Measurements from ENCODE around the gene TTLL3.

The TTLL3 gene

DNA sequence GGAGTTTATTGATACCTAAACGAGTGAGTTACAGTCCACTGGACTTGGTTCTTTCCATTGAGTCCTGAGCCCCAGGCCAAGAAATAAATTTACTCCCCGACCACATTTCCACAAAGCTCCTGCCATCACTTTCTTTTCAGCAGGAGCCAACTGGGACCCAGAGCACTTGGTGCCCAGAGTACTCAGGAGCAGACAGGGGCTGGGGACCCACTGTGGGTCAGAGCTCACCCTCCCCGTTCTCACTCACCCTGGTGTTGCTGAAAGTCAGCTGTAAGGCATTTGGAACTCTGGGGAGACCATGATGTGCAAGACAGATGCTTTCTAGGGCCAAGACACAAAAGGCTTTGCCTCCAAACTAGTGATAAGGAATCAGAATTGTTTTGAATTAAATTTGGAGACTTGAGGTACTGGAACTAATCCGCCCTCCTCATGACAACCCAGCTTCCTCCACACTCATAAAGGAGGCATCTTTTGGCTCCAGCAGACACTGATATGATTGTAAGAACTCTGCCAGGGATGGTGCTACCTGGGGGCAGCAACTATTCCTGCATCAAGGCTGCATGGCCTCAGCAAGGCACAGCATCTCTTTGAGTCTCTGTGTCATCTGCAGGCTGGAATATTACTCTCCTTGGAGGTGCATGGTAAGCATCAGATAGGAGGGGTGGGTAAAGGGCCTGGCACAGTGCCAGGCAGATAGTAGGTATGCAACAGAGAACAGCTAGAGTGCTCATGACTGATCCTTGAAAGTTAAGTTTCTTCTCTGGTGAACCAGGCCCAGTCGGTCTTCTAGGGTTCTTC, 33.0 kb upstream of the TTLL3 start:
- ATAC-seq, result no peak
- no peak for TF ChIP-seq PPARA (CRISPR knock-in tag; IDR thresholded peaks at IDR 0.05; ENCODE audit: borderline replicate concordance)
- TF ChIP-seq, protein P1, sequence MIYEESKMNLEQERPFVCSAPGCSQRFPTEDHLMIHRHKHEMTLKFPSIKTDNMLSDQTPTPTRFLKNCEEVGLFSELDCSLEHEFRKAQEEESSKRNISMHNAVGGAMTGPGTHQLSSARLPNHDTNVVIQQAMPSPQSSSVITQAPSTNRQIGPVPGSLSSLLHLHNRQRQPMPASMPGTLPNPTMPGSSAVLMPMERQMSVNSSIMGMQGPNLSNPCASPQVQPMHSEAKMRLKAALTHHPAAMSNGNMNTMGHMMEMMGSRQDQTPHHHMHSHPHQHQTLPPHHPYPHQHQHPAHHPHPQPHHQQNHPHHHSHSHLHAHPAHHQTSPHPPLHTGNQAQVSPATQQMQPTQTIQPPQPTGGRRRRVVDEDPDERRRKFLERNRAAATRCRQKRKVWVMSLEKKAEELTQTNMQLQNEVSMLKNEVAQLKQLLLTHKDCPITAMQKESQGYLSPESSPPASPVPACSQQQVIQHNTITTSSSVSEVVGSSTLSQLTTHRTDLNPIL (CRISPR knock-in tag; IDR thresholded peaks at IDR 0.05; ENCODE audit: low read depth), result no peak
- no peak for TF ChIP-seq ZNF70 (CRISPR knock-in tag; IDR thresholded peaks at IDR 0.05)
- no peak for TF ChIP-seq TOX (CRISPR knock-in tag; IDR thresholded peaks at IDR 0.05; ENCODE audit: borderline replicate concordance)
- TF ChIP-seq, protein P2, sequence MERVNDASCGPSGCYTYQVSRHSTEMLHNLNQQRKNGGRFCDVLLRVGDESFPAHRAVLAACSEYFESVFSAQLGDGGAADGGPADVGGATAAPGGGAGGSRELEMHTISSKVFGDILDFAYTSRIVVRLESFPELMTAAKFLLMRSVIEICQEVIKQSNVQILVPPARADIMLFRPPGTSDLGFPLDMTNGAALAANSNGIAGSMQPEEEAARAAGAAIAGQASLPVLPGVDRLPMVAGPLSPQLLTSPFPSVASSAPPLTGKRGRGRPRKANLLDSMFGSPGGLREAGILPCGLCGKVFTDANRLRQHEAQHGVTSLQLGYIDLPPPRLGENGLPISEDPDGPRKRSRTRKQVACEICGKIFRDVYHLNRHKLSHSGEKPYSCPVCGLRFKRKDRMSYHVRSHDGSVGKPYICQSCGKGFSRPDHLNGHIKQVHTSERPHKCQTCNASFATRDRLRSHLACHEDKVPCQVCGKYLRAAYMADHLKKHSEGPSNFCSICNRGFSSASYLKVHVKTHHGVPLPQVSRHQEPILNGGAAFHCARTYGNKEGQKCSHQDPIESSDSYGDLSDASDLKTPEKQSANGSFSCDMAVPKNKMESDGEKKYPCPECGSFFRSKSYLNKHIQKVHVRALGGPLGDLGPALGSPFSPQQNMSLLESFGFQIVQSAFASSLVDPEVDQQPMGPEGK (CRISPR knock-in tag; IDR thresholded peaks at IDR 0.05; ENCODE audit: borderline replicate concordance), result no peak

DNA sequence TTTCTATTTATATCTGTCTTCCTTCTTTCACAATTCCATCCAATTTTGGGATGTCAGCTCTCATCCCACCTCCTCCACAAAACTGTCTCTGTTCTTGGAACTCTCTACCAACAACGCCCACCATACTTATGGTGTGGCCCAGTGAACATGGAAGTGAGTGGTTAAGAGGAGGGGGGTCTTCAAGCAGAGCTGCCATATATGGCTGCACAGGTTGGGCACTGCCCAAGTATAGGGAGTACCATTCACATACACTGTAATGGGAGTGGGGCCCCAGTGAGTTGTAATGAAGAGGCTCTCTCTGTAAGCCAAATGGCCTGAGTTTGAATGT, 32.4 kb upstream of the TTLL3 start:
- no peak for TF ChIP-seq ZNF565 (CRISPR knock-in tag; conservative IDR thresholded peaks at IDR 0.05; ENCODE audit: low read depth)
- TF ChIP-seq, protein P3, sequence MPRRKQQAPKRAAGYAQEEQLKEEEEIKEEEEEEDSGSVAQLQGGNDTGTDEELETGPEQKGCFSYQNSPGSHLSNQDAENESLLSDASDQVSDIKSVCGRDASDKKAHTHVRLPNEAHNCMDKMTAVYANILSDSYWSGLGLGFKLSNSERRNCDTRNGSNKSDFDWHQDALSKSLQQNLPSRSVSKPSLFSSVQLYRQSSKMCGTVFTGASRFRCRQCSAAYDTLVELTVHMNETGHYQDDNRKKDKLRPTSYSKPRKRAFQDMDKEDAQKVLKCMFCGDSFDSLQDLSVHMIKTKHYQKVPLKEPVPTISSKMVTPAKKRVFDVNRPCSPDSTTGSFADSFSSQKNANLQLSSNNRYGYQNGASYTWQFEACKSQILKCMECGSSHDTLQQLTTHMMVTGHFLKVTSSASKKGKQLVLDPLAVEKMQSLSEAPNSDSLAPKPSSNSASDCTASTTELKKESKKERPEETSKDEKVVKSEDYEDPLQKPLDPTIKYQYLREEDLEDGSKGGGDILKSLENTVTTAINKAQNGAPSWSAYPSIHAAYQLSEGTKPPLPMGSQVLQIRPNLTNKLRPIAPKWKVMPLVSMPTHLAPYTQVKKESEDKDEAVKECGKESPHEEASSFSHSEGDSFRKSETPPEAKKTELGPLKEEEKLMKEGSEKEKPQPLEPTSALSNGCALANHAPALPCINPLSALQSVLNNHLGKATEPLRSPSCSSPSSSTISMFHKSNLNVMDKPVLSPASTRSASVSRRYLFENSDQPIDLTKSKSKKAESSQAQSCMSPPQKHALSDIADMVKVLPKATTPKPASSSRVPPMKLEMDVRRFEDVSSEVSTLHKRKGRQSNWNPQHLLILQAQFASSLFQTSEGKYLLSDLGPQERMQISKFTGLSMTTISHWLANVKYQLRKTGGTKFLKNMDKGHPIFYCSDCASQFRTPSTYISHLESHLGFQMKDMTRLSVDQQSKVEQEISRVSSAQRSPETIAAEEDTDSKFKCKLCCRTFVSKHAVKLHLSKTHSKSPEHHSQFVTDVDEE (CRISPR knock-in tag; IDR thresholded peaks at IDR 0.05), result no peak
- TF ChIP-seq BACH2 (CRISPR knock-in tag; IDR thresholded peaks at IDR 0.05; ENCODE audit: borderline replicate concordance), result no peak
- no peak for TF ChIP-seq TOX (CRISPR knock-in tag; IDR thresholded peaks at IDR 0.05; ENCODE audit: borderline replicate concordance)
- TF ChIP-seq CSDC2 (CRISPR knock-in tag; IDR thresholded peaks at IDR 0.05), result no peak
- TF ChIP-seq ZNF70 (CRISPR knock-in tag; IDR thresholded peaks at IDR 0.05), result no peak
- no peak for TF ChIP-seq ZNF8 (CRISPR knock-in tag; IDR thresholded peaks at IDR 0.05)
- TF ChIP-seq ZFP30 (CRISPR knock-in tag; IDR thresholded peaks at IDR 0.05), result no peak
- TF ChIP-seq, protein P1 (CRISPR knock-in tag; IDR thresholded peaks at IDR 0.05; ENCODE audit: low read depth), result no peak
- no peak for TF ChIP-seq ZFP3 (CRISPR knock-in tag; IDR thresholded peaks at IDR 0.05)
- no peak for TF ChIP-seq PPARA (CRISPR knock-in tag; IDR thresholded peaks at IDR 0.05; ENCODE audit: borderline replicate concordance)
- no peak for TF ChIP-seq RARB (CRISPR knock-in tag; IDR thresholded peaks at IDR 0.05)
- TF ChIP-seq, protein P2 (CRISPR knock-in tag; IDR thresholded peaks at IDR 0.05; ENCODE audit: borderline replicate concordance), result no peak
- no peak for TF ChIP-seq ARNTL (CRISPR knock-in tag; IDR thresholded peaks at IDR 0.05; ENCODE audit: borderline replicate concordance, low read depth)
- TF ChIP-seq, protein P4, sequence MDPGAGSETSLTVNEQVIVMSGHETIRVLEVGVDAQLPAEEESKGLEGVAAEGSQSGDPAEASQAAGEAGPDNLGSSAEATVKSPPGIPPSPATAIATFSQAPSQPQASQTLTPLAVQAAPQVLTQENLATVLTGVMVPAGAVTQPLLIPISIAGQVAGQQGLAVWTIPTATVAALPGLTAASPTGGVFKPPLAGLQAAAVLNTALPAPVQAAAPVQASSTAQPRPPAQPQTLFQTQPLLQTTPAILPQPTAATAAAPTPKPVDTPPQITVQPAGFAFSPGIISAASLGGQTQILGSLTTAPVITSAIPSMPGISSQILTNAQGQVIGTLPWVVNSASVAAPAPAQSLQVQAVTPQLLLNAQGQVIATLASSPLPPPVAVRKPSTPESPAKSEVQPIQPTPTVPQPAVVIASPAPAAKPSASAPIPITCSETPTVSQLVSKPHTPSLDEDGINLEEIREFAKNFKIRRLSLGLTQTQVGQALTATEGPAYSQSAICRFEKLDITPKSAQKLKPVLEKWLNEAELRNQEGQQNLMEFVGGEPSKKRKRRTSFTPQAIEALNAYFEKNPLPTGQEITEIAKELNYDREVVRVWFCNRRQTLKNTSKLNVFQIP (CRISPR knock-in tag; IDR thresholded peaks at IDR 0.05; ENCODE audit: borderline replicate concordance, low read depth), result no peak
- TF ChIP-seq ZC3H10 (CRISPR knock-in tag; IDR thresholded peaks at IDR 0.05), result no peak
- TF ChIP-seq ISL1 (CRISPR knock-in tag; IDR thresholded peaks at IDR 0.05), result no peak
- ATAC-seq, result no peak
